GM23338 (cell line): ENCODE data around the gene WDR45B. TPM values are rescaled to one million over a fixed set of nuclear protein-coding genes. Genes with fewer than 3 reads are reported as not detected.
A peak's percentile ranks its signal among the peaks of the same experiment; 100 is the strongest.
"Not testable (repeated sequence)": the region's sequence is repeated elsewhere in the genome, so short reads cannot be mapped to it uniquely, and the experiment has no call there.

Source experiments
- ATAC-seq: fragments of 200-7000 bp; cut with Tn5 transposase; 3 replicates; pipeline ENCODE4 v1.9.1; 2020
- DNase-seq: peaks from one replicate; pipeline ENCODE4 v3.0.0-alpha.2; 2015; ENCODE audit warnings: low spot score
- H2AFZ ChIP-seq: fragments of 200-600 bp; sonication (generic); 2 replicates; pipeline ENCODE4 v1.8.0; 2016; ENCODE audit warnings: antibody characterized with exemption, mild to moderate bottlenecking, moderate library complexity
- H3F3A ChIP-seq: fragments of 200-600 bp; sonication (generic); replicated peaks from 2 replicates; pipeline ENCODE4 v1.8.0; 2017; ENCODE audit warnings: antibody characterized with exemption, mixed run types, low read depth
- H3K27ac ChIP-seq: fragments of 200-600 bp; sonication (generic); 2 replicates; pipeline ENCODE4 v1.6.1; 2016; ENCODE audit warnings: low read depth
- H3K27me3 ChIP-seq: fragments of 200-600 bp; sonication (generic); 2 replicates; pipeline ENCODE4 v1.8.0; 2016; ENCODE audit warnings: mild to moderate bottlenecking, mixed run types, moderate library complexity; ENCODE audit not compliant: insufficient read depth
- H3K36me3 ChIP-seq: fragments of 200-600 bp; sonication (generic); 2 replicates; pipeline ENCODE4 v1.8.0; 2016; ENCODE audit warnings: mild to moderate bottlenecking; ENCODE audit not compliant: insufficient read depth
- H3K4me1 ChIP-seq: fragments of 200-600 bp; sonication (generic); 2 replicates; pipeline ENCODE4 v1.8.0; 2016; ENCODE audit warnings: mild to moderate bottlenecking, moderate library complexity; ENCODE audit not compliant: insufficient read depth
- H3K4me2 ChIP-seq: fragments of 200-600 bp; sonication (generic); 2 replicates; pipeline ENCODE4 v1.7.1; 2017; ENCODE audit warnings: mixed run types
- H3K4me3 ChIP-seq: fragments of 200-600 bp; sonication (generic); 2 replicates; pipeline ENCODE4 v1.6.1; 2016; ENCODE audit warnings: mixed run types
- H3K79me2 ChIP-seq: fragments of 200-600 bp; sonication (generic); replicated peaks from 2 replicates; pipeline ENCODE4 v1.8.0; 2017; ENCODE audit warnings: mild to moderate bottlenecking; ENCODE audit not compliant: insufficient read depth
- H3K9me2 ChIP-seq: fragments of 200-600 bp; sonication (generic); 2 replicates; pipeline ENCODE4 v1.8.0; 2017; ENCODE audit not compliant: insufficient read depth
- H4K20me1 ChIP-seq: fragments of 200-600 bp; sonication (generic); replicated peaks from 2 replicates; pipeline ENCODE4 v1.8.0; 2017; ENCODE audit warnings: mild to moderate bottlenecking; ENCODE audit not compliant: insufficient read depth
- H3K27ac Mint-ChIP-seq: 2 replicates; pipeline ENCODE4 v1.8.0; 2020; ENCODE audit warnings: inconsistent platforms, mild to moderate bottlenecking, moderate library complexity, mixed read lengths
- H3K27me3 Mint-ChIP-seq: 3 replicates; pipeline ENCODE4 v1.8.0; 2022; ENCODE audit warnings: low read depth, mild to moderate bottlenecking, moderate library complexity, mixed read lengths, inconsistent platforms; ENCODE audit not compliant: insufficient read depth, poor library complexity
- H3K36me3 Mint-ChIP-seq: 3 replicates; pipeline ENCODE4 v1.8.0; 2021; ENCODE audit warnings: low read depth, mild to moderate bottlenecking, inconsistent platforms, moderate library complexity, mixed read lengths
- H3K4me1 Mint-ChIP-seq: 3 replicates; pipeline ENCODE4 v1.8.0; 2020; ENCODE audit warnings: mild to moderate bottlenecking, inconsistent platforms, mixed read lengths
- H3K4me3 Mint-ChIP-seq: 3 replicates; pipeline ENCODE4 v1.8.0; 2021; ENCODE audit warnings: moderate library complexity, mild to moderate bottlenecking, inconsistent platforms, mixed read lengths
- H3K9me3 Mint-ChIP-seq: 3 replicates; pipeline ENCODE4 v1.8.0; 2020; ENCODE audit warnings: moderate library complexity, mild to moderate bottlenecking, inconsistent platforms, mixed read lengths
- CREB1 ChIP-seq: fragments of 250-450 bp; sonication (Bioruptor Pico); IDR thresholded peaks from 2 replicates; pipeline ENCODE4 v1.5.0; 2020; ENCODE audit warnings: low read depth, mild to moderate bottlenecking, moderate library complexity
- CTCF ChIP-seq, 2 experiments: fragments of 200-600 bp in 1 of 2; sonication (generic) in 1 of 2; conservative IDR thresholded peaks; 2 replicates each; pipeline versions ENCODE4 v1.5.1 to v1.6.1; 2016 to 2017; ENCODE audit warnings: antibody characterized with exemption in 2 of 2, low read depth in 2 of 2, mild to moderate bottlenecking in 2 of 2, moderate library complexity in 1 of 2
- ETS1 ChIP-seq: IDR thresholded peaks from 2 replicates; pipeline ENCODE4 v1.6.1; 2016; ENCODE audit warnings: antibody characterized with exemption
- EZH2 ChIP-seq: fragments of 200-600 bp; sonication (generic); IDR thresholded peaks from one replicate; pipeline ENCODE4 v1.8.0; 2017; ENCODE audit warnings: antibody characterized with exemption, mild to moderate bottlenecking, low read depth; ENCODE audit not compliant: unreplicated experiment
- EZH2phosphoT487 ChIP-seq: fragments of 200-600 bp; sonication (generic); IDR thresholded peaks from one replicate; pipeline ENCODE4 v1.8.1; 2018; ENCODE audit warnings: antibody characterized with exemption; ENCODE audit not compliant: unreplicated experiment
- NANOG ChIP-seq: IDR thresholded peaks from 2 replicates; pipeline ENCODE4 v1.6.1; 2016; ENCODE audit warnings: antibody characterized with exemption, borderline replicate concordance
- POLR2AphosphoS5 ChIP-seq: IDR thresholded peaks from 2 replicates; pipeline ENCODE4 v1.6.1; 2016; ENCODE audit warnings: antibody characterized with exemption, low read depth
- REST ChIP-seq: IDR thresholded peaks from one replicate; pipeline ENCODE4 v1.6.1; 2018; ENCODE audit warnings: antibody characterized with exemption; ENCODE audit not compliant: unreplicated experiment
- ZNF114 ChIP-seq: fragments of 250-450 bp; sonication (Bioruptor Pico); IDR thresholded peaks from 2 replicates; pipeline ENCODE4 v1.5.0; 2020; ENCODE audit warnings: mild to moderate bottlenecking, moderate library complexity
- ZNF331 ChIP-seq: fragments of 250-450 bp; sonication (Bioruptor Pico); IDR thresholded peaks from 2 replicates; pipeline ENCODE4 v1.5.0; 2020; ENCODE audit warnings: low read depth, mild to moderate bottlenecking, moderate library complexity
- polyA plus RNA-seq: library from polyadenylated mRNA; unstranded; fragments of >200 nt; fragmentation: Nextera tagmentation; extraction: Ambion mirVana; gene quantifications from 2 replicates; pipeline ENCODE4 v1.2.1, GENCODE V29; 2016
- total RNA-seq: library from RNA; depleted of rRNA; stranded (reverse); fragments of >200 nt; shearing (Covaris generic); gene quantifications from 2 replicates; pipeline ENCODE4 v1.2.3, GENCODE V29; 2014

WDR45B gene
- total and polyA plus RNA-seq, 2 experiments from 2014 or later, result 69.4 to 96.4 TPM

- Histone ChIP-seq H4K20me1 (peaks cover 11% of the 10 kb centered on the region), H3K27me3 (no peaks in the 10 kb centered on the region), H3K36me3 (peaks cover 18% of the 10 kb centered on the region), H3K27ac (no peak overlapping the region), H3K79me2 (peaks cover 9% of the 10 kb centered on the region), H3K4me2 (no peak overlapping the region), H3K4me3 (no peak overlapping the region), H2AFZ (no peak overlapping the region), H3K4me1 (no peaks in the 10 kb centered on the region), H3K9me2 (no peaks in the 10 kb centered on the region), H3F3A (peaks cover 21% of the 10 kb centered on the region; the same call in 1 of the 2 replicates)
- Mint-ChIP-seq H3K36me3 (peaks cover 69% of the 10 kb centered on the region), H3K4me1 (no peaks in the 10 kb centered on the region; the same call in 2 of the 3 replicates), H3K4me3 (no peak overlapping the region), H3K9me3 (peaks cover 3% of the 10 kb centered on the region; the same call in 1 of the 3 replicates), H3K27me3 (peaks cover 2% of the 10 kb centered on the region), H3K27ac (no peak overlapping the region)
- TF ChIP-seq ETS1, result no peak
- TF ChIP-seq ZNF331 (CRISPR knock-in tag), result no peak
- ATAC-seq (no peak), DNase-seq (no peak)
These were observed 61.5 kb downstream of the WDR45B start for GRCh38 chr17:82586576-82587233.

DNA sequence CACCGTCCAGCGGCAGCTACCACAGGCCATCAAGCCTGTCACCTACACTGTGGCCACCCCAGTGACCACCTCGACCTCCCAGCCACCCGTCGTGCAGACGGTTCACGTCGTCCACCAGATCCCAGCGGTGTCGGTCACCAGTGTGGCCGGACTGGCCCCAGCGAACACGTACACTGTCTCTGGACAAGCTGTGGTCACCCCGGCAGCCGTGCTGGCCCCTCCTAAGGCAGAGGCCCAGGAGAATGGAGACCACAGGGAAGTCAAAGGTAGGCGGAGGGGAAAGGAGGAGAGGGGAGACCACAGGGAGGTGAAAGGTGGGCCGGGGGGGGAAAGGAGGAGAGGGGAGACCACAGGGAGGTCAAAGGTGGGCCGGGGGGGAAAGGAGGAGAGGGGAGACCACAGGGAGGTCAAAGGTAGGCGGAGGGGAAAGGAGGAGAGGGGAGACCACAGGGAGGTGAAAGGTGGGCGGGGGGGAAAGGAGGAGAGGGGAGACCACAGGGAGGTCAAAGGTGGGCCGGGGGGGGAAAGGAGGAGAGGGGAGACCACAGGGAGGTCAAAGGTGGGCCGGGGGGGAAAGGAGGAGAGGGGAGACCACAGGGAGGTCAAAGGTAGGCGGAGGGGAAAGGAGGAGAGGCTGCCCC is 62.2 kb downstream of the WDR45B start:
- not testable (repeated sequence) for H3K9me2 ChIP-seq, ATAC-seq, DNase-seq, H3K4me1 ChIP-seq, H3K4me2 ChIP-seq, H3K27me3 ChIP-seq, H3K27ac ChIP-seq, H3K79me2 ChIP-seq, H3K27me3 Mint-ChIP-seq, H3K27ac Mint-ChIP-seq, H3K4me3 ChIP-seq, H2AFZ ChIP-seq, H3K4me3 Mint-ChIP-seq, H3K4me1 Mint-ChIP-seq, H3K9me3 Mint-ChIP-seq
- peaks cover 70% of the 10 kb centered on the region for H3K36me3 Mint-ChIP-seq
- H3K36me3 ChIP-seq, result peaks cover 18% of the 10 kb centered on the region
- H4K20me1 ChIP-seq, result peaks cover 18% of the 10 kb centered on the region
- peaks cover 18% of the 10 kb centered on the region; the same call in 1 of the 2 replicates for H3F3A ChIP-seq

- no peak overlapping the region for H3K27ac Mint-ChIP-seq
- TF ChIP-seq ETS1 (no peak), REST (no peak), POLR2AphosphoS5 (no peak), EZH2 (no peak), ZNF114 (CRISPR knock-in tag) (no peak), EZH2phosphoT487 (no peak), NANOG (no peak), CTCF (conservative IDR thresholded peaks at IDR 0.05; ENCODE audit: low read depth in 2 of 2) (no peak), CREB1 (CRISPR knock-in tag) (no peak)
These were observed 64.5 kb downstream of the WDR45B start for GRCh38 chr17:82583720-82584234.

More at GRCh38 chr17:82583720-82584234, 64.5 kb downstream of the WDR45B start:
- no peaks in the 10 kb centered on the region; the same call in 2 of the 3 replicates for H3K4me1 Mint-ChIP-seq
- peak; percentile 51 for ATAC-seq
- no peaks in the 10 kb centered on the region for H3K9me2 ChIP-seq
- H3K27me3 Mint-ChIP-seq, result peaks cover 4% of the 10 kb centered on the region
- no peaks in the 10 kb centered on the region for H3K27me3 ChIP-seq
- no peak overlapping the region for H2AFZ ChIP-seq
- H3K4me3 ChIP-seq, result no peak overlapping the region
- peaks cover 15% of the 10 kb centered on the region; the same call in 1 of the 2 replicates for H3F3A ChIP-seq
- H3K9me3 Mint-ChIP-seq, result peaks cover 3% of the 10 kb centered on the region; the same call in 1 of the 3 replicates
- peaks cover 68% of the 10 kb centered on the region for H3K36me3 Mint-ChIP-seq
- DNase-seq, result no peak
- no peak overlapping the region for H3K4me2 ChIP-seq
- H4K20me1 ChIP-seq, result peaks cover 19% of the 10 kb centered on the region
- no peak overlapping the region for H3K27ac ChIP-seq
- no peak overlapping the region for H3K4me3 Mint-ChIP-seq
- H3K79me2 ChIP-seq, result peaks cover 13% of the 10 kb centered on the region
- peaks cover 18% of the 10 kb centered on the region for H3K36me3 ChIP-seq
- H3K4me1 ChIP-seq, result no peaks in the 10 kb centered on the region
